GM18511 (cell line): ENCODE results near the gene SLITRK1.

Experiments used
- ATAC-seq: cut with Tn5 transposase; IDR thresholded peaks from one replicate; pipeline ENCODE4 v1.9.1; 2021; ENCODE audit warnings: mild to moderate bottlenecking, moderate library complexity; ENCODE audit not compliant: unreplicated experiment

The SLITRK1 gene

GRCh38 chr13:83876546-83876945 lies 5.7 kb downstream of the SLITRK1 start:
- peak; percentile 93 for ATAC-seq

DNA sequence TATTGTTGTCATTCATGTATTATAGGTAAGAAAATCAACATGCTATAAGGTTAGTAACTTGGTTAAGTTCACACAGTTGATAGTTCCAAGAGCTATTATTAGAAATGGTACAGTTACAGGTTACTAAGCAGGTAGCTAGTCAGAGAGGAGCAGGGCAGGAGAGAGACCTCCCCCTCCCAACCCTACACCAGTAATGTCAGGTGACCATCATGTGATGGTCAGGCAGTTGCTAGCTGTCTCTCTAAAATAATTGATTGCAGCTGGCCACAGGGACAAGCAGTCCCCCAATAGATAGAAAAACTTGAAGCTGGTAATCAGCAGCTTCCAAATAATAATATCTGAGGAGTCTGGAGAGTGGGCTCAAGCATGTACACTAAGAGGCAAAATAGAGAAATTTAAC lies 14.6 kb downstream of the SLITRK1 start:
- ATAC-seq = no peak

- ATAC-seq = no peak
These were observed 16.8 kb downstream of the SLITRK1 start for GRCh38 chr13:83865161-83866137.

- ATAC-seq = no peak
These were observed 28.5 kb downstream of the SLITRK1 start for GRCh38 chr13:83853771-83854170.

DNA sequence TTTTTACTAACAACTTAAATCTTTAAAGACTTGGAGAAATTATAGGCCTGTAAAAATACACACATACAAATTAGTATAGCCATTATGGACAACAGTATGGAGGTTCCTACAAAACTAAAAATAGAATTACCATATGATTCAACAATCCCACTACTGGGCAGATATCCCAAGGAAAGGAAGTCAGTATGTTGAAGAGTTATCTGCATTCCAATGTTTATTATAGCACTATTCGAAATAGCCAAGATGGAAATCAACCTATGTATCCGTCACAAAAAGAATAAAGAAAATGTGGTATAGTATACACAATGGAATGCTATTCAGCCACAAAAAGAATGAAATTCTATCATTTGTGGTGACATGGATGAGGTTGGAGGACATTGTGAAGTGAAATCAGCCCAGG lies 37.2 kb downstream of the SLITRK1 start:
- ATAC-seq = no peak

DNA sequence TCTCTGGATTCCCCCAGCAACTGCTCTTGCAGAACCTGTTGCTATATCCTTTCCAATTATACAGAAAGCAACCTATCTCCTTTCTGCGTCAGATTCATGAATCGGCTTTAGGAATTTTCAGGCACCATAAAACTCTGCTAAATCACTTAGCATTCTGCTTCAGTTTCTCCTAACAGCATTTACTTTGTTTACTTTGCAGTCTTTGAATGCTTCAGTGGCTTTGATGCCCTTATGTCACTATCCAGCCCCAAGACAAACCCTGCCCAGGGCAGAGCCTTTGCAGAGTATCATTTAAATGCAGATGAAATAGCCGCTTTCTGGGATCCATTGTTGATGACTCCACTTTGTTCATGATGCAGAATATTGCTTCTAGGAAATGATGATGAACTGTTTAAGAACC lies 43.1 kb downstream of the SLITRK1 start:
- ATAC-seq = no peak

DNA sequence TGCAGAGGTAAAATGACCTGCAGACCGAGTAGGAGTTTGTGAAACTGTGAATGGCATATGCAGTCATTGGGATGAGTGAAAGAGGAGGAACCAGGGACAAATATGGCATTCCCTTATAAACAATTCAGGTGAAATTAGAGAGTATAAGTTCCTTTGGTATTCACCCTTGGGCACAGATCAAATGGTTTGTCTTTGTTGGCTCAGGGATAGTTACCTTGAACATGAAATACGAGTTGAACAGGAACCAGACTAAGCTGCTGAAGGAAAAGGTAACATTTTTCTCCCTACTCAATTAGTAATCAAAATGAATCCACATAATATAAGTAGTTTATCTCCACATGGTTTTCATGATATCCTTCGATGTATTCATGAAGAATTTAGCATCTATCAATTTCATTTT lies 50.5 kb downstream of the SLITRK1 start:
- no peak for ATAC-seq

GRCh38 chr13:83829810-83830209 lies 52.5 kb downstream of the SLITRK1 start:
- ATAC-seq = no peak

- no peak for ATAC-seq
These were observed 54.9 kb downstream of the SLITRK1 start for GRCh38 chr13:83827338-83827737.
